Measurements from ENCODE around the gene TPCN1.

TPCN1 gene

GRCh38 chr12:113341535-113341934 lies 120.3 kb downstream of the TPCN1 start:
- no peak for DNase-seq

- no peak for DNase-seq
These were observed 124.1 kb downstream of the TPCN1 start for GRCh38 chr12:113345318-113345717.

GRCh38 chr12:113346353-113346752 lies 125.1 kb downstream of the TPCN1 start:
- DNase-seq = no peak

GRCh38 chr12:113347107-113347506 lies 125.8 kb downstream of the TPCN1 start:
- no peak for DNase-seq

GRCh38 chr12:113347892-113348291 lies 126.6 kb downstream of the TPCN1 start:
- no peak for DNase-seq
